Measurements from ENCODE around the gene CMC4.

- TF ChIP-seq EZH2 (IDR thresholded peaks at IDR 0.05; ENCODE audit: low read length, unreplicated experiment) (no peak), CTCF (conservative IDR thresholded peaks at IDR 0.05; ENCODE audit: low read depth, low read length) (no peak), EZH2phosphoT487 (IDR thresholded peaks at IDR 0.05; ENCODE audit: borderline replicate concordance, low read length) (no peak)
Measured at GRCh38 chrX:155070975-155071693, at the start of gene CMC4, which contains the start of the genes BRCC3 and MTCP1.
